HEK293T (cell line): ENCODE results near the gene FMOD.

ENCODE experiments used
- CTCF ChIA-PET: fragments of 350-600 bp; formaldehyde crosslinking; extraction: SDS; loops from one replicate; lab custom pipeline; 2021; ENCODE audit warnings: antibody characterized with exemption, inconsistent platforms; lab: Yijun Ruan, JAX
- POLR2A ChIA-PET: fragments of 350-600 bp; formaldehyde crosslinking; extraction: SDS; loops from one replicate; lab custom pipeline; 2020; ENCODE audit warnings: antibody characterized with exemption, inconsistent platforms; lab: Yijun Ruan, JAX
- DNase-seq: peaks from one replicate; pipeline ENCODE4 v3.0.0; 2012; ENCODE audit warnings: mixed read lengths; ENCODE audit errors: extremely low spot score
- ARNT ChIP-seq: fragments of 450-650 bp; IDR thresholded peaks from 2 replicates; pipeline ENCODE4 v1.6.1; 2017; ENCODE audit warnings: mild to moderate bottlenecking
- BHLHE40 ChIP-seq: fragments of 450-650 bp; IDR thresholded peaks from 2 replicates; pipeline ENCODE4 v1.6.1; 2016; ENCODE audit warnings: mild to moderate bottlenecking, moderate library complexity, borderline replicate concordance
- CTBP1 ChIP-seq: fragments of 450-650 bp; IDR thresholded peaks from 2 replicates; pipeline ENCODE4 v1.6.1; 2016; ENCODE audit warnings: borderline replicate concordance
- ELF4 ChIP-seq: fragments of 450-650 bp; IDR thresholded peaks from 2 replicates; pipeline ENCODE4 v1.6.1; 2017; ENCODE audit warnings: antibody characterized with exemption
- FOXA1 ChIP-seq: fragments of 450-650 bp; IDR thresholded peaks from 2 replicates; pipeline ENCODE4 v1.6.1; 2016; ENCODE audit warnings: mild to moderate bottlenecking
- FOXK2 ChIP-seq: fragments of 450-650 bp; IDR thresholded peaks from 2 replicates; pipeline ENCODE4 v1.6.1; 2016; ENCODE audit warnings: mild to moderate bottlenecking
- FOXM1 ChIP-seq: fragments of 450-650 bp; IDR thresholded peaks from 2 replicates; pipeline ENCODE4 v1.6.1; 2017; ENCODE audit warnings: mild to moderate bottlenecking, borderline replicate concordance
- HDGF ChIP-seq: fragments of 450-650 bp; IDR thresholded peaks from 2 replicates; pipeline ENCODE4 v1.6.1; 2017; ENCODE audit warnings: antibody characterized with exemption, borderline replicate concordance
- L3MBTL2 ChIP-seq: fragments of 450-650 bp; conservative IDR thresholded peaks from 2 replicates; pipeline ENCODE4 v1.6.1; 2016; ENCODE audit warnings: mild to moderate bottlenecking
- LEF1 ChIP-seq: fragments of 450-650 bp; IDR thresholded peaks from 2 replicates; pipeline ENCODE4 v1.6.1; 2017; ENCODE audit warnings: mild to moderate bottlenecking, borderline replicate concordance
- NFRKB ChIP-seq: fragments of 450-650 bp; IDR thresholded peaks from 2 replicates; pipeline ENCODE4 v1.6.1; 2016; ENCODE audit warnings: mild to moderate bottlenecking, moderate library complexity
- SP1 ChIP-seq: fragments of 450-650 bp; IDR thresholded peaks from 2 replicates; pipeline ENCODE4 v1.6.1; 2017
- SUZ12 ChIP-seq: fragments of 450-650 bp; IDR thresholded peaks from 2 replicates; pipeline ENCODE4 v1.6.1; 2016; ENCODE audit warnings: mild to moderate bottlenecking
- TARDBP ChIP-seq: fragments of 450-650 bp; IDR thresholded peaks from 2 replicates; pipeline ENCODE4 v1.6.1; 2016
- ZNF384 ChIP-seq: fragments of 450-650 bp; IDR thresholded peaks from 2 replicates; pipeline ENCODE4 v1.6.1; 2016
- TF ChIP-seq, protein P1 (sequence below): fragments of 450-650 bp; IDR thresholded peaks from 2 replicates; pipeline ENCODE4 v1.6.1; 2016

Gene FMOD

DNA sequence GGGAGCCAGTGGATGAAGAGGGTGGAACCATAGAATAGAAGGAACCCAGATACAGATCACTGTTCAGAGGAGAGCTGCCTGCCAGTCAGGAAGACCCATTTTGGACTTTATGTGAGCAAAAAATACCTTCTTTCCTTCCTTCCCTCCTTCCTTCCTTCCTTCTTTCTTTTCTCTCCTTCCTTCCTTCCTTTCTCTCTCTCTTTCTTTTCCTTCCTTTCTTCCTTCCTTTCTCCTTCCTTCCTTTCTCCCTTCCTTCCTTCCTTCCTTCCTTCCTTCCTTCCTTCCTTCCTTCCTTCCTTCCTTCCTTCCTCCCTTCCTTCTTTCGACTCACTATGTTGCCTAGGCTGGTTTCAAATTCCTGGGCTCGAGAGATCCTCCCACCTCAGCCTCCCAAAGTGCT is 22.1 kb upstream of the FMOD start:
- CTCF ChIA-PET, result no interaction called here
- DNase-seq, result no peak
- TF ChIP-seq L3MBTL2 (no peak), ZNF384 (no peak), SP1 (no peak), ELF4 (no peak), FOXA1 (no peak), CTBP1 (no peak), ARNT (no peak), LEF1 (no peak), HDGF (no peak), NFRKB (no peak), FOXM1 (no peak), BHLHE40 (no peak)
- TF ChIP-seq, protein P1, sequence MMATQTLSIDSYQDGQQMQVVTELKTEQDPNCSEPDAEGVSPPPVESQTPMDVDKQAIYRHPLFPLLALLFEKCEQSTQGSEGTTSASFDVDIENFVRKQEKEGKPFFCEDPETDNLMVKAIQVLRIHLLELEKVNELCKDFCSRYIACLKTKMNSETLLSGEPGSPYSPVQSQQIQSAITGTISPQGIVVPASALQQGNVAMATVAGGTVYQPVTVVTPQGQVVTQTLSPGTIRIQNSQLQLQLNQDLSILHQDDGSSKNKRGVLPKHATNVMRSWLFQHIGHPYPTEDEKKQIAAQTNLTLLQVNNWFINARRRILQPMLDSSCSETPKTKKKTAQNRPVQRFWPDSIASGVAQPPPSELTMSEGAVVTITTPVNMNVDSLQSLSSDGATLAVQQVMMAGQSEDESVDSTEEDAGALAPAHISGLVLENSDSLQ, result no peak
- POLR2A ChIA-PET, result no interaction called here

DNA sequence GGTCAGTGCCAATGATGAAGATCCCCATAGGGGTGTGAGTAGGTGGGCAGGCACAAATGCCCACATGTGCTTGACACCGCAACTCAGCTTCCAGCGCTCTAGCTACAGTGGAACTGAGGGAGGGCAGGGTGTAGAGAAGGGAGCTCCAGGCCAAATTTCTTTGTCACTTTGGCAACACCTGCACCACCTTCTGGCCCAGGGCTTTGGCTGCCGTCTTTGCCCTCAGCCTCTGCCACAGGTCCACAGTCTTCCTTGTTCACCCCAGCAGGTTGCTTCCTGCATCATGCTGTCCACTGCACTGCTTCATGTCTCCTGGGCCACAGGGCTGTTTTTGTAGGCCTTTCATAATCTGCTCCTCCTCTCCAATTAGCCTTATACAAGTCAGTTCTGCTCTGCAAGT is 20.4 kb upstream of the FMOD start:
- CTCF ChIA-PET, result no interaction called here
- POLR2A ChIA-PET, result no interaction called here
- TF ChIP-seq FOXA1, result no peak
- TF ChIP-seq ELF4, result no peak
- no peak for TF ChIP-seq ZNF384
- no peak for TF ChIP-seq BHLHE40
- no peak for TF ChIP-seq ARNT
- no peak for TF ChIP-seq SP1
- no peak for TF ChIP-seq CTBP1
- no peak for TF ChIP-seq HDGF
- no peak for TF ChIP-seq NFRKB
- no peak for DNase-seq

DNA sequence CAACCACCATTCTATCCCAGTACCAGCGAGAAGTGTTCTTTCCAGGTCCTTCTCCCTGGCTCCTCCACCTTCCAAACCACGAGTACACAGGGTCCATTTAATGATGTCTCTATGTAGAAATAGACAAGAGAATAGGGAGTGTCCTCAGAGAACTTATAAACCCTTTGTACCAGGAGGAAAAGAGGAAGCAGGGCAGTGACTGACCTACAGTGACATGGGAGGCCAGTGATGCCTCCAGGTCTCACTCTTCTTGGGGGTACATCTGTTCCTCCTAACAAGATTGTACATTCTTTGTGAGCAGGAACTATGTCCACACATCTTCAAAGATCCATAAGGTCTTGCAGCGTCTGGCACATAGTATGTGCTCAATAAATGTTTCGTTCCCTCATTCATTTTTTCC is 18.7 kb upstream of the FMOD start:
- CTCF ChIA-PET, result no interaction called here
- no peak for TF ChIP-seq BHLHE40
- no peak for TF ChIP-seq FOXA1
- no peak for TF ChIP-seq NFRKB
- no peak for TF ChIP-seq CTBP1
- no peak for TF ChIP-seq ELF4
- TF ChIP-seq FOXK2, result no peak
- TF ChIP-seq TARDBP, result no peak
- TF ChIP-seq ARNT, result no peak
- TF ChIP-seq ZNF384, result no peak
- no peak for TF ChIP-seq FOXM1
- TF ChIP-seq SP1, result no peak
- TF ChIP-seq LEF1, result no peak
- no peak for TF ChIP-seq SUZ12
- TF ChIP-seq L3MBTL2, result no peak
- no peak for TF ChIP-seq HDGF
- TF ChIP-seq, protein P1, result no peak
- POLR2A ChIA-PET, result no interaction called here

DNA sequence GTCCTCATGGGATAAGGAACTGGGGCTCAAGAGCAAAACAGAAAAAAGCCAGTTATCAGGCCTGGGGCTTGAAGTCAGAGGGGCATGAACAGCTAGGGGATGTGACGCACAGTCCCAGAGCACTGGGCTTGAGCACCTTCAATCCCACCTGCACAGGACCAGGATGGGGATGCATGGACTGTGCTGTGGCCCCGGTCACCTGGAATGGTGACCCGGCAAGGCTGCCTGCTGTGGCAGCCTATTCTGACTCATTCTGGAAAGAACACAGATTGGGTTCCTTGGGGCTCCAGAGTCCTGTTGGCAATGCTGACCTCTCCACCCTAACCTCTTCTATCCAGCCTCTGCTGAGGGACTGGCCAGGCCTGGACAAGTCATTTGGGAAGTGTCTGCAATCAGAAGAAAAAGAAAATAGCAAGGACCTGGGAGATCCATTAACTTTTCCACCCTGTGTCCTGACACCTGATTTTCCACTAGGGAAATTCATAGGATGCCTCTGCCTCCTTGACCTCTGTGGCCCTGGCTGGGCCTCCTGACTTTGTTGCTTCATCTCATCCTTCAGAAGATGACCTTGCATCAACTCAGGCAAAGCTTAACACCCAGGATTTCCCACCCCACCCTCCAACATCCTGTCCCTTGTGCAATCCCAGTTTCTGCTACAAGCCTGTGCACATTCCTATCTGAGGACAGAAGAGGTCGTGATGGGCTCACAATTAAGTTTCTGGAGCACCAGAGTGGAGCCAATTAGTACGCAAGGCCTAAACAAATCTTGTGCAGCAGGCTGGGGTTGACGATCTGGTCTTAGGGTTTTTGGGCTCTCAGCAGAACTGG is 17.9 kb upstream of the FMOD start:
- ChIA-PET CTCF (interaction anchor here (0.6 kb wide), 1 partner anchor 28 kb away, joined by 3 read pairs; no protein-coding TSS in a partner anchor), POLR2A (no interaction called here)
- DNase-seq, result no peak
- TF ChIP-seq L3MBTL2 (no peak), SUZ12 (no peak), FOXA1 (no peak), FOXM1 (no peak), SP1 (no peak), BHLHE40 (no peak), NFRKB (no peak), ELF4 (no peak), FOXK2 (no peak), ZNF384 (no peak), TARDBP (no peak), ARNT (no peak), CTBP1 (no peak), HDGF (no peak), LEF1 (no peak)
- TF ChIP-seq, protein P1, result no peak

More for the DNA sequence above, 18.7 kb upstream of the FMOD start:
- DNase-seq, result no peak

DNA sequence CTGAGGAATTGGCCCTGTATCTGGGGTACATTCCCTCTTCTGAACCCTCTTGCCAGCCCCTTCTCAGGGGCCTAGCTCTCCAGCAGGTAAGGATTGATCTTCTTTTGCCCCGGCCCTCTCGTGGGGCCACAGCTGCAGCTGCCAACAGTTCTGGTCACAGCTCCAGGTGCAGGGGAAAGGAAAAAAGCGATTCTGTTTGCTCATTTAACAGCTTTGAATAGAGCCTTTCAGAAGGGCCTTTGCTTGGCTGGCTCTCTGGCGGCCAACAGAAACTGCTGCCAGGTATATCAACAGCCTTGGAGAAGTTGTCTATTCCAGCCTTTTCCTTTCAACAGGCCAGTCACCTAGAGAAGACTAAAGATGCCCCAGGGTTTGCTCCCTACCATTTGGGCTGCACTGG is 16.1 kb upstream of the FMOD start:
- TF ChIP-seq SP1 (no peak), ZNF384 (no peak), BHLHE40 (no peak), TARDBP (no peak), SUZ12 (no peak), L3MBTL2 (no peak), LEF1 (no peak), FOXK2 (no peak), CTBP1 (no peak), HDGF (no peak), FOXM1 (no peak), ARNT (no peak), ELF4 (no peak)
- TF ChIP-seq, protein P1, result no peak
- DNase-seq, result no peak
- ChIA-PET CTCF (no interaction called here), POLR2A (no interaction called here)
